Spleen (tissue), 11 donors: Measurements from ENCODE around the gene PLCB1. TPM values are rescaled to one million over a fixed set of nuclear protein-coding genes. Genes with fewer than 3 reads are reported as not detected.
"Not testable (repeated sequence)": the region's sequence is repeated elsewhere in the genome, so short reads cannot be mapped to it uniquely, and the experiment has no call there.

Experiments used
- DNase-seq: peaks from one replicate; pipeline ENCODE4 v3.0.0-alpha.2; 2020
- H3K27ac ChIP-seq, 8 donors: fragments of 200-600 bp; sonication (generic) in 7 of 8; 1 replicate in 4 of 8; 2 replicates in 4 of 8; pipeline versions ENCODE4 v1.5.0 to v1.8.0; 2016 to 2021; ENCODE audit warnings: inconsistent platforms in 4 of 8, mild to moderate bottlenecking in 4 of 8, moderate library complexity in 1 of 8
- H3K27me3 ChIP-seq, 7 donors: fragments of 200-600 bp; sonication (generic) in 6 of 7; replicated peaks in 1 of 7; 1 replicate in 4 of 7; 2 replicates in 3 of 7; pipeline versions ENCODE4 v1.5.0 to v1.8.0; 2016 to 2021; ENCODE audit warnings: inconsistent platforms in 3 of 7, mild to moderate bottlenecking in 1 of 7
- H3K36me3 ChIP-seq, 6 donors: fragments of 200-600 bp; sonication (generic) in 5 of 6; 1 replicate in 4 of 6; 2 replicates in 2 of 6; pipeline versions ENCODE4 v1.5.0 to v1.8.0; 2016 to 2021; ENCODE audit warnings: inconsistent platforms in 2 of 6
- H3K4me1 ChIP-seq, 6 donors: fragments of 200-600 bp; sonication (generic) in 5 of 6; 1 replicate in 3 of 6; 2 replicates in 3 of 6; pipeline versions ENCODE4 v1.5.0 to v1.8.0; 2016 to 2021; ENCODE audit warnings: inconsistent platforms in 3 of 6
- H3K4me3 ChIP-seq, 8 donors: fragments of 200-600 bp; sonication (generic) in 7 of 8; 1 replicate in 4 of 8; 2 replicates in 4 of 8; pipeline versions ENCODE4 v1.5.0 to v1.8.0; 2016 to 2021; ENCODE audit warnings: inconsistent platforms in 4 of 8, mild to moderate bottlenecking in 4 of 8, moderate library complexity in 2 of 8
- H3K9me3 ChIP-seq, 8 donors: fragments of 200-600 bp; sonication (generic) in 7 of 8; 1 replicate in 4 of 8; 2 replicates in 4 of 8; pipeline versions ENCODE4 v1.5.0 to v1.8.0; 2016 to 2021; ENCODE audit warnings: inconsistent platforms in 4 of 8
- CTCF ChIP-seq, 11 experiments: fragments of 200-600 bp in 7 of 11; fragments of 450-650 bp in 4 of 11; sonication (generic) in 4 of 11; IDR thresholded peaks in 8 of 11; conservative IDR thresholded peaks in 3 of 11; 1 replicate in 7 of 11; 2 replicates in 4 of 11; pipeline versions ENCODE4 v1.4.0 to v1.8.0; 2016 to 2021; ENCODE audit warnings: antibody characterized with exemption in 11 of 11, inconsistent platforms in 4 of 11, mild to moderate bottlenecking in 1 of 11
- POLR2A ChIP-seq, 3 donors: fragments of 450-650 bp; IDR thresholded peaks; one replicate each; pipeline ENCODE4 v1.5.1; 2017; ENCODE audit warnings: antibody characterized with exemption in 3 of 3, mild to moderate bottlenecking in 1 of 3
- POLR2AphosphoS5 ChIP-seq, 3 donors: sonication (generic); formaldehyde crosslinking; IDR thresholded peaks; one replicate each; pipeline ENCODE4 v1.5.1; 2017; ENCODE audit warnings: antibody characterized with exemption in 3 of 3
- WGBS, 5 donors: extraction: QIAGEN DNeasy Blood & Tissue Kit in 3 of 5; methylation state at CpG; one replicate each; pipeline versions ENCODE4 v1.1.5 to v1.1.7; 2013 to 2018; 5-methylcytosine and 5-hydroxymethylcytosine counted together
- intact Hi-C: fragments of 100-400 bp; cut with DNase I; formaldehyde crosslinking; loops from one replicate; pipeline ENCODE4 v1.15.0; 2023; ENCODE audit warnings: low total_unique reads
- polyA plus RNA-seq, 3 donors: library from polyadenylated mRNA; stranded (reverse); fragments of 200-250 nt; gene quantifications; one replicate each; pipeline ENCODE4 v1.2.1, GENCODE V29; 2013
- total RNA-seq, 7 donors: library from RNA; depleted of rRNA in 3 of 7; stranded (reverse); fragments of >200 nt in 3 of 7; fragmentation: NEBNext Ultra II Directional in 4 of 7; extraction: Animal tissue kit (Norgen Biotek cat#: 25700) in 4 of 7; gene quantifications; one replicate each; pipeline versions ENCODE4 v1.1.0 to v1.2.1, GENCODE V29; 2016 to 2021
- donor health status: healthy with polysubstance abuse.
- donor health status: DM: no; HTN: no; CAD: no; lungs with moderate emphysema.
- donor health status: DM: no; HTN: no; CAD: no.
- donor health status: Bipolar disorder and iron deficiency.
- donor health status: healthy.
- donor health status: DM: no; HTN: no; CAD: no.
- donor health status: DM: yes; HTN: yes; CAD: no.

Gene PLCB1
- total and polyA plus RNA-seq, 10 donors: 1.0 to 33.7 (median 16.2) TPM

GRCh38 chr20:8342391-8342790, 210.3 kb downstream of the PLCB1 start:
- Histone ChIP-seq H3K27me3 (no peaks in the 10 kb centered on the region), H3K27ac (no peak overlapping the region), H3K4me1 (peaks cover 0 to 9% (median 0%) of the 10 kb centered on the region in 6 donors), H3K9me3 (no peaks in the 10 kb centered on the region), H3K36me3 (no peaks in the 10 kb centered on the region), H3K4me3 (no peak overlapping the region)
- TF ChIP-seq POLR2AphosphoS5 (IDR thresholded peaks at IDR 0.05) (no peak), CTCF (IDR thresholded peaks at IDR 0.05 in 8 of 11, conservative IDR thresholded peaks at IDR 0.05 in 3 of 11) (no peak), POLR2A (IDR thresholded peaks at IDR 0.05) (no peak)
- WGBS, 5 donors: 95 to 99% (median 97%) methylated on average over 3 of the region's 3 CpGs
- DNase-seq: no peak
- intact Hi-C loops: no loop called here

GRCh38 chr20:8344106-8344505, 212.0 kb downstream of the PLCB1 start:
- TF ChIP-seq POLR2A (IDR thresholded peaks at IDR 0.05) (no peak), CTCF (IDR thresholded peaks at IDR 0.05 in 8 of 11, conservative IDR thresholded peaks at IDR 0.05 in 3 of 11) (no peak), POLR2AphosphoS5 (IDR thresholded peaks at IDR 0.05) (no peak)
- intact Hi-C loops: no loop called here

GRCh38 chr20:8344631-8345030, 212.6 kb downstream of the PLCB1 start:
- Histone ChIP-seq H3K36me3 (no peaks in the 10 kb centered on the region), H3K4me1 (peaks cover 0 to 25% (median 8%) of the 10 kb centered on the region in 6 donors), H3K27ac (no peak overlapping the region), H3K4me3 (no peak overlapping the region), H3K27me3 (no peaks in the 10 kb centered on the region), H3K9me3 (no peaks in the 10 kb centered on the region)
- TF ChIP-seq CTCF (IDR thresholded peaks at IDR 0.05 in 8 of 11, conservative IDR thresholded peaks at IDR 0.05 in 3 of 11) (no peak), POLR2A (IDR thresholded peaks at IDR 0.05) (no peak), POLR2AphosphoS5 (IDR thresholded peaks at IDR 0.05) (no peak)
- DNase-seq: no peak
- 75 to 91% (median 86%) methylated on average over 5 of the region's 5 CpGs for WGBS, 5 donors
- intact Hi-C loops: no loop called here

More at GRCh38 chr20:8344106-8344505, 212.0 kb downstream of the PLCB1 start:
- Histone ChIP-seq H3K36me3 (no peaks in the 10 kb centered on the region), H3K27me3 (no peaks in the 10 kb centered on the region), H3K9me3 (no peaks in the 10 kb centered on the region), H3K4me1 (peaks cover 0 to 24% (median 8%) of the 10 kb centered on the region in 6 donors), H3K27ac (no peak overlapping the region), H3K4me3 (no peak overlapping the region)
- 80 to 98% (median 94%) methylated on average over 3 of the region's 3 CpGs for WGBS, 5 donors
- no peak for DNase-seq

GRCh38 chr20:8346700-8347270, 214.7 kb downstream of the PLCB1 start:
- TF ChIP-seq POLR2AphosphoS5 (IDR thresholded peaks at IDR 0.05) (no peak), CTCF (IDR thresholded peaks at IDR 0.05 in 8 of 11, conservative IDR thresholded peaks at IDR 0.05 in 3 of 11) (no peak), POLR2A (IDR thresholded peaks at IDR 0.05) (no peak)
- Histone ChIP-seq H3K27me3 (no peaks in the 10 kb centered on the region), H3K4me1 (peaks cover 0 to 25% (median 8%) of the 10 kb centered on the region in 6 donors), H3K4me3 (no peak overlapping the region), H3K9me3 (peaks cover 0 to 6% (median 0%) of the 10 kb centered on the region in 8 donors), H3K27ac (no peak overlapping the region), H3K36me3 (no peaks in the 10 kb centered on the region)
- WGBS, 5 donors: 40 to 81% (median 66%) methylated on average over 1 of the region's 1 CpG
- DNase-seq: no peak
- intact Hi-C loops: no loop called here

GRCh38 chr20:8350225-8350624, 218.2 kb downstream of the PLCB1 start:
- H3K4me3 ChIP-seq, DNase-seq, H3K27ac ChIP-seq, H3K36me3 ChIP-seq, intact Hi-C loops, H3K9me3 ChIP-seq, H3K27me3 ChIP-seq: not testable (repeated sequence)
- WGBS, 5 donors: 80 to 92% (median 87%) methylated on average over 2 of the region's 2 CpGs
- H3K4me1 ChIP-seq: peaks cover 0 to 34% (median 11%) of the 10 kb centered on the region in 6 donors
